IPS DF 19.7 (cell line): ENCODE data around the gene LYZL2.
"Not testable (repeated sequence)": the region's sequence is repeated elsewhere in the genome, so short reads cannot be mapped to it uniquely, and the experiment has no call there.

Experiments
- DNase-seq: peaks from one replicate; pipeline ENCODE4 v3.0.0-alpha.2; 2013; ENCODE audit warnings: low read depth, low spot score

Gene LYZL2

DNA sequence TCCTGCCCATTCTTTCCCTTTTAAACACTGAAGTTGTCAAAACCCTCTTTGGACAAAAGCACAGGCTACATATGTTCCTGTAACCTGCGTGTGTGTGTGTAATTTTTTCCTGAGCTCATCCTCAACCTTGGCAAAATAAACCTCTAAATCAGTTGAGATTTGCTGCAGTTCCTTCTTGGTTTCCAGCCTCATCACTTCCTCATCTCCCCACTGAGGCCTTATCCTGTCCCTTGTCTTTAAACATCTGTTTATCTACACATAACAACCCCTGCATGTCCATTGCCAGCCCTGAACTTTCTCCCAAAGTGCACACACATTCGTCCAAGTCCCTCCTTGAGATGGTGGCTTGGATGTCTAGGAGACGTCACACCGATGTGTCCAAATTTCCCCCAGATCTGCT lies 35.5 kb downstream of the LYZL2 start:
- no peak for DNase-seq

DNA sequence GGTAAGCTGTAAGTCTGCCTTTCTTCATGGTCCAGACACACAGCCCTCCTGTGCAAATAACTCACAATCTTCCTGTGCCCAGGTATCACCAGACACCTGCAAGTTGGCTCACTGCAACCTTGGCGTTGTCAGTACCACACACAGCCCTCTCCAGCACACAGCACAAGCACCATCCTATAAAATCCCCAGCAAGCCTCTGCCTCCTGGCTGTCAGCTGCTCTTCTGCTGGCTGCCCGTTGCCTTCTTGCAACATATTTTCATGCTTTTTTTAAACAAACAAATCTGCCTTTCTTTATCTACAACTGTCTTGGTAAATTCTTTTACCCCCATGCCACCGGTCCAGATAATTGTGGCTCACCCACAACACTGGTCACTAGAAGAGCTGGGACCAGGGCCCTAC lies 36.8 kb downstream of the LYZL2 start:
- not testable (repeated sequence) for DNase-seq

DNA sequence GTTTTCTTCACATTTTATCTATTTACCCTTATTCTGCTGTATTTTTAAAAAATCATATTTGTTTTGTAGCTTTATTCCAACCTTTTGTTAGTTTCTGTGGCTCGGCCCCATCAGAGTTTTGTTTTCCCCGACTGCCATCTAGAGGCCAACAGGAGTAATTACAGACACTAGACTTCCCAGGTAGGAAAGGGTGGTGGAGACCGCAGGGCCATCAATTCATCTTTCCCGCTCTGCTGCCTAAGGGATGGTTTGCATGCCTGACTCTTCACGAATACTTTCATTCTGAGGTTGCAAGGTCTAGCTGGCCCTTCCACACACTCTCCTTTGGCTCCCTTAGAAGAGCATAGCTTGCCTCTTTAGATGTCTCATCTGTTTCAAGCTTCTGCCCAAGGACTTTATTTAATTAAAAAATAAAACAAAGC lies 38.3 kb downstream of the LYZL2 start:
- DNase-seq, result no peak

DNA sequence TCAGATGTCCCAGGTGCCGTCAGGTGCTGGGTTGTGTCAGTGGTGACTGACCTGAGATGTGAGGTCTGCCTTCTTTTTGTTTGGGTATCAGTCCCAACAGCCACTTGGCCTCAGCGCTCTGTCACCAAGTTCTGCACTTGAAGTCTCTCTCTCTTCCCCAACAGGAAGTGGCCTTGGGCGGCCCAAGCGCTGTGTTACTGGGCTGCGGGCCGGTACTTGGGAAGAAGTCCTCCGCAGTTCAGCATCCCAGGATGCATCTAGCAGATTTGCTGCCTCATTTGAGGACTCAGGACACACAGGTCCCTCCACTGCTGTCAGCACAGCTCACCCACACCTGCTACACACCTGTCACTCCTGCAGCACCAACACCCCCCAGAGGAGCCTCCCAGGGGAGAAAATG lies 40.1 kb downstream of the LYZL2 start:
- DNase-seq, result no peak

DNA sequence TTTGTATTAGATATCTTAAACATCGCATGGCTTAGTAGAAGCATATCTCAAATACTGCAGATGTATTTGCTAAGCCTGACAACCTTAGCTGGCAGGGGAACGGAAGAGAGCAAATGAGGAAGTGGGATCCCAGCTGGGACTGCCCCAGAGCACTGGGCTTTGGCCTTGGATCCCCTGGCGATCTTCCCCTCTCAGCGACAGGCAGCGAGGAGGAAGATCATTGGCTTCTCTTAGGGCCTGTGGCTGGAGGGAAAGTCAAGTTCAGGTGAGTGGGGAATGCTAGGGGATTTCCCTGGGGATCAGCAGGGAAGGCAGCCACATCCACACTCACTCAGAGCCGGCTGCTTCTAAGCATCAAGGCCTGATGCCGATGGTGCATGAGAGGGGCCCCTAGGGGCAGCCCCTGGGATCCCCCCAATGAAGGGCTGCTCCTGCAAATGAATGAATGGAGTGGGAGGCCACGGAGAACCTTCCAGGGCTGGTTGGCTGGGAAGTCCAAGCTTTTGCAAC lies 42.0 kb downstream of the LYZL2 start:
- no peak for DNase-seq

DNA sequence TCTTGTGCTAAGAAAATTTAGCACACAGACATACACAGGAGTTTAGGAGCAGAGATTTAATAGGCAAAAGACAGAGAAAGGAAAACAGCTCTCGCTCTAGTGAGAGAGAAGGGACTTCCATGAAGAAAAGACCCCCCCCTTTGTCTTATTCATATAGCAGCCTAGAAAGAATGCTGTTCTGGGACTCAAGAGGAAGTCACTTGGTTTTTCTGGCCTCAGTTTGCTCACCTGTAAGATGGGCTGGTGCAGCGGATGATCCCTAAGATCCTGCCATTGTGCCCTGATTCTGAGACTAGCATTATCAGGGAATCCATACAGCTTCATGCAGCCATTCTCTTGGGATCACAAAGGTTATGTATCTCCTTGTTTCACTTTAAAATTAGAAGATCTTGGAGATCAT lies 42.7 kb downstream of the LYZL2 start:
- no peak for DNase-seq

DNA sequence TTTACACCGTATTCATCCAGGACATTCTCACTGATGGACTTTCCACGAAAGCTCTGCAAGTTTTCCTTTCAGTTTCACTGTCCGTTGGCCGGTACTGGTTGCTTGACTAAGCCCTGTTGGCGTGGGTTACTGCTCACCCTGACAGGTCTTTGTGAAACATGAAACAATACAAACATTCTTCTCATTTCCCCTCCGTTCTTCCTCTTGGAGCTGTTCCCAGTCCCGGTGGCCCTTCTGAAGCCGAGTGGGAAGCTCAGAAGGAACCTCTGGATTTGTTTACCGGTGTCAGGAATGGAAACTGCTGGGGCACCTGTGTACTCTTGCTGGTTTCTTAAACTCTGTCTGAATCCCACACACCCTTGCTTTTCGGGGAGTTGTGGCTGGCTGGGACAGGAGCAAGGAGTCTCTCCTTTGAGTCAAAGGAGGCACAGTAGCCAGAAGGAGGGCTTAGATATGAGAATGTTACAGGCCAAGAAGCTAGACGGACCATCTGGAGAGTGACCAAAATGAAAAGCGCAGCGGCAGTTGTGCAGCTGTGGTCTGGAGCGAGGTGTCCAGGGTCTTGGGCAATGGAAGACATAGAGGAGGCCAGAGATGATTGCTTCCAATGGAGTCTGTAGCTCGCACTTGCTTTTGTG lies 45.7 kb downstream of the LYZL2 start:
- no peak for DNase-seq

DNA sequence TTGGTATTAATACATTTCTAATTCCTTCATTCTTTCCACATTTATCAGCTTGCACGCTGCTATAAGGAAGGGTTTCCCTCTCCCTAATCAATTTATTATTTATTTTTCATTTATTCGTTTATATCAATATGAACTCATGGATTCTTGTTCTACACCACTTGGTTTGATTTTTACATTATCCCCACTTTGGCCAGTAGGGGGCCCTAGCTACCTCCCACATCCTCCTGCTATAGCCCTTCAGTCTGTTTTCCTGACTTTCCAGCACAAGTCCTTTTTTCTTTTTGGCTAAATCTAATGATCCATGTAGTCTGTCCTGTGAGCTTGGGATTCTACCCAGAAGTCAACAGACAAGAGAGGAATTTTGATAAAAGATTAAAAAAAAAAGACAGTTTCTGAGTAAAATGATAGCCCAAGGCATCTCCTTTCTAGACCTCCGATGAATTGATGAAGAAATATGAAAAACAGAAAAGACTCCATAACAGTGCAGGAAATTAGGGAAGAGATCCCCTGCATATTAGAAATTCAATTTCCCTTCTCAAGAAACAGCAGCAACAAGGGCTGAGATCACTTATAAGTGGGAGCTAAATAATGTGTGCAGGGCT lies 47.7 kb downstream of the LYZL2 start:
- DNase-seq, result no peak

DNA sequence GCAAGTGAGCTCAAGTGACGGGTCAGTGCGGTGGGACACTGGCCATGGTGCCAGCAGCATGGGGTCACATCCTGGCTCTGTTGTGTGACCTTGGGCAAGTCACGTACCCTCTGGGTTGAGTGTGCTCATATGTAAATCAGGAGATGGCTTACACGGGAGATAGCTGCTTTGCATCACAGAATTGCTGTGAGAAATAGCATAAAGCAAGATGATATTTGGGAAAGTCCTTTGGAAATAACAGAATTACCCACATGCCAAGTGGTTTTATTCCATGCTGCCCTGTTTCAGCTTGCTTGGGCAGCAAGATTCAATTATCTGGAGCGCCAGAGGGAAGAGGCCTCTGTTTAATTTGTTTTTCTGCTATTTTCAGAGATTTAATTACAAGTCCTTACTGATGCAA lies 48.9 kb downstream of the LYZL2 start:
- DNase-seq, result no peak

DNA sequence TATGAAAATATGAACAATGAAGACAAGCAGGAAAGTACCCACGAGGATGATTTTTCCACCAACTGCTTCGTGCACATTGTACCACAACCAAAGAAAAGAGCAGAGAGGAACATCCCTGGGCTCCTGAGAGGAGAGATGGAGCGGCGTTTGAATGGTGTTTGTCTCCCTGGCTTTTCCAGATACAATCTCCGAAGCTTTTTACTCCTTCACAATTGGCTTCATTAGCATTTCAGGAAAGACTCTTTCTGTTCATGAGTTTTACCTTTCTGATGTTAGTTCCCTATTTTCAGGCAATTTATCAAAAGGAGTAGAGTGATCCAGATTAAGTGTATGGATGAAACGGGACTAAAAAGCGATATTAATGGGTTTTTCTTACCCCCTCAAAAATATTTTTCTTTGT lies 49.3 kb downstream of the LYZL2 start:
- DNase-seq, result no peak

DNA sequence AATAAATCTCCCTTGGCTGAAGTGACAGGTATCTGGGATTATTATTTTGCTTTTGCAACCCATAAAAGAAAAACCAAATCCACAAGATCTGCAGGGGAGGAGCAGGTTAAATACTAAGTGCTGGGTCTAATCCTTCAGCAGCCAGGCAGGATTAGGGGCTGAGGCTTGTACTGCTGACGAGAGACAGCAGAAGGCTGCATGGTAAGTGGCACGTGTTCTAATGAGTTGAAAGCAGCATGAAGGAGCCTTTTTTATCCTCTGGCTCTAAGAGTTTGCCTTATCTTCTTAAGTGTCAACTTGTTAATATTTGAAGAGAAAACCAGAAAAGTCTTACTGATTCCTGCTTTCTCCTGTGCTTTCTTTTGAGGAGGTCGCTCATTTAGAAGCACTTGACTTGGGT lies 50.0 kb downstream of the LYZL2 start:
- no peak for DNase-seq

DNA sequence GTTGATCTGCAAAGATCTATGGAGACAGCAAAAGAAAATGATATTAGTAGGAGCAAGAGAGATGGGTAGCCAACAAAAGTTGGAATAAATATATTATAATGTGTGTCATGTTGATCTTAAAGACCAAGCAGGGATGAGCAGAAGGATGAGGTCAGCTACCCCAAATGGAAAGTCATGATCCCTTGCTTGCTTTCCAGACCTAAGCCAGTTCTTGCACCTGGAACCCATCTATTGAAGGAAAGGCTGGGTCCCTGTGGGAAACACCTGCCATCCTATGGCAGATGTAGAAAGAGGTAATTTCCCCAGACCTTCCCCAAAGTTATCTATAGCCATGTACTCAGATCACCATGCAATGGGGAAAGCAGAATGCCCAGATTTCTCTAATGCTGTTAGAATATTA lies 52.5 kb downstream of the LYZL2 start:
- DNase-seq, result no peak

DNA sequence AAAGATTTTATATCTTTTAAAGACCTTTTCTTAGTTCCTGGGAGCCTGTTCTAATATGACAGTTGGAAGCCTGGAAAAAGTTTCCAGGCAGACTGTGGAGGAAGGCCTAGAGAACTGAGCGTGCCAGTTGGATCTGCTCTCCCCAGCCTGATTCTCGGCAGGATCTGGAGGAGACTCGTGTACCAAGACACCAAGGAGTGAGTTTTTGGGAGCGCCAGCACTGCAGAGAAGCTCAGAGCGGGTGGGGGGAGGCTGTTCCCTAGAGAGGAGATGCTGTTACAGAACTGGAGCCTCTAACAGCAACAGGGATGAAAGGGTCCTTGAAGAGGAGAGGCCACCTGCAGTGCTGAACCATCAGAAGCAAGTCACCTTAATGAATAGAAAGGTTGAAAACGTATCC lies 52.9 kb downstream of the LYZL2 start:
- no peak for DNase-seq

DNA sequence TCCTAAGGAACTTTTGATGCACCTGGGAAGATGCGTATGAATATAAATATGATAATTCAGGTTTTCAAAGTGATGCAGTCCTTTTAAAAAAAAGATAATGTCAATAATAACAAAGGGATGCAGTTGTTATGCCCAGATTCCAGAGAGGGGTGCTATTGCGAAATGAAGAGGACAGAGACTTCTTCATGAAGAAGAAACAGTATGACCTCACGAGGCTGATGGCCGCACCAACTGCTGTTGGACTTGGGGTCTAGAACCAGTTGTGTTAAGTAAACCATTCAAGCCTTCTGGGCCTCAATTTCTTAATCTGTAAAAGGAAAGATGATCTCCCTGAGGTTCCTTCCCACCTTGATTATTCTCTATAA lies 55.1 kb downstream of the LYZL2 start:
- DNase-seq, result no peak

DNA sequence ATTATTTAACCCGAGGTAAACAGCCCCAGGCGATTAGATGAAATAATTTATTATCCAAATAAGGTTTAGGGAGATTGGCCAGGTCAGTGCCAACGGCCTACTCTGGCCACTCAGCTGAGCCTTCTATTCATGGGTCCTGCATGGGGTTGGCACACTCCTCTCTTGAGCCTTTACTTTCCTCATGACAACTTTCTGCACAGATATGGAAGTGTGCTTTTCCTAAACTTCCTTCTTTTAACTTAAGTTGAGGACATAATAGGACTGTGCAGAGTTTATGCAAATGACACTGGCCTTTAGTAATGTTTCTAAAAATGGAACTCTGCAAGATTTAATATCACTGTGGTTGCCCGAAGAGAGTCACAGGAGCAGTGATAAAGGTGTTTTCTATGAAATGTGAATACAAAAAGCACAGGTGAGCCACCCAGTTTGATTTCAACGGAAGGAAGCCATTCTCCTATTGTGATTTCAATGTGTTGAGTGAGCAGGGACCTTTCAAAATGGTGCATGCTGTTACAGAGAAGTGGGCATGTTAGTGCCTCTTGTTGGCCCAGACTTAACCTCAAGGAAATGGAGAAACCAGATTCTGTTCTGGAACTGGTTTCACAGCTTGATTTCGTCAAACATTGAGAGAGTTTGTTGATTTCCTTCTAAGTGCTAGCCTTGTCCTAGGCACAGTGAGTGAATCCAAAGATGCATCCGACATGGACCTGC lies 55.7 kb downstream of the LYZL2 start:
- no peak for DNase-seq

DNA sequence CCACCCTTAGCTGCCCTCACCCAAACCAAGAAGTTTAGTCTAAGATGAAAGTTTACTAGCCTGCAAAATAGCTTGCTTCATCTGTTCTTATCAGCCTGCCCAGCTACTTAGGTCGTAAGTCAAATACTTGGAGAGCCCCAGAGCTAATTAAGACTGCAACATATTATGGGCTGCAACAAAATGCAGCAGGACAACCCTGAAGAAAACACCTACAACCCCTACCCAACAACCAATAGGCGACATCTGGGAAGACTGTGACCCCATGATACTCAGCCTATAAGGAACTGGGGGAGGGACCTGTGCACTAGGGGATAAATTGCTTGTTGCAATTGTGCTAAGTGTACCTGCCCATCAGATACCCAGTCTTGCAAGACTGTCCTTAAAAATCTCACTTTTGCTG lies 64.1 kb downstream of the LYZL2 start:
- no peak for DNase-seq

DNA sequence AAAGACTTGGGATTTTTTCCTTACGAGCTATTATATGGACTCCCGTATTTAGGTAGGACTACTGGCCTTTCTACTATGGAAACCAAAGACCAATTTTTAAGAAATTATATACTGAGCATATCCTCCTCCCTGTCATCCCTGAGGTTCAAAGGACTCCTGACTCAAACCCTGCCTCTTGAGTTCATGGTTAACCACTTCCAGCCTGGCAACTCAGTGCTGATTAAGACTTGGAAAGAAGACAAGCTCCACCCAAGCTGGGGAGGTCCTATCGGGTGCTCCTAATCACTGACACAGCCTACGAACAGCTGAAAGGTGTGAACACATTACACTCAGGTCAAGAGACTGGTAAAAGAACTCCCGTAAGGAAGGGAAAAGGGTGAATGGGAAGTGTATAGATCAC lies 66.8 kb downstream of the LYZL2 start:
- DNase-seq, result no peak
